Gastrocnemius medialis (tissue), 4 donors: Measurements from ENCODE around the gene SARS1. TPM values are rescaled to one million over a fixed set of nuclear protein-coding genes. Genes with fewer than 3 reads are reported as not detected.

Experiments
- ATAC-seq, 2 donors: fragments of 150-250 bp; one replicate each; pipeline ENCODE4 v1.9.1; 2016
- DNase-seq, 2 donors: peaks; one replicate each; pipeline ENCODE4 v3.0.0-alpha.2; 2019
- H3K27ac ChIP-seq, 4 donors: fragments of 200-600 bp; sonication (generic); 1 replicate in 1 of 4; 2 replicates in 3 of 4; pipeline ENCODE4 v1.5.1; 2016 to 2018; ENCODE audit warnings: mild to moderate bottlenecking in 2 of 4, moderate library complexity in 1 of 4
- H3K27me3 ChIP-seq, 3 donors: fragments of 200-600 bp; sonication (generic) in 2 of 3; 1 replicate in 1 of 3; 2 replicates in 2 of 3; pipeline versions ENCODE4 v1.5.1 to v1.6.0; 2016 to 2019; ENCODE audit warnings: mild to moderate bottlenecking in 1 of 3, moderate library complexity in 1 of 3
- H3K36me3 ChIP-seq, 2 donors: fragments of 200-600 bp; sonication (generic) in 1 of 2; one replicate each; pipeline ENCODE4 v1.5.1; 2017 to 2018
- H3K4me1 ChIP-seq, 2 donors: fragments of 200-600 bp; sonication (generic) in 1 of 2; one replicate each; pipeline ENCODE4 v1.5.1; 2016 to 2017; ENCODE audit warnings: mild to moderate bottlenecking in 2 of 2
- H3K4me3 ChIP-seq, 4 donors: fragments of 200-600 bp; sonication (generic) in 3 of 4; 1 replicate in 1 of 4; 2 replicates in 3 of 4; pipeline ENCODE4 v1.5.1; 2016 to 2019; ENCODE audit warnings: mild to moderate bottlenecking in 2 of 4
- H3K9me3 ChIP-seq, 3 donors: fragments of 200-600 bp; sonication (generic) in 2 of 3; 1 replicate in 1 of 3; 2 replicates in 2 of 3; pipeline ENCODE4 v1.5.1; 2016 to 2019
- POLR2A ChIP-seq, 2 donors: fragments of 450-650 bp; IDR thresholded peaks; one replicate each; pipeline ENCODE4 v1.6.1; 2017; ENCODE audit warnings: antibody characterized with exemption in 2 of 2, mild to moderate bottlenecking in 2 of 2, moderate library complexity in 2 of 2
- in situ Hi-C, 4 donors: fragments of 200-750 bp; cut with MboI; loops; one replicate each; pipeline versions ENCODE4 v1.15.0 to v1.8.0; 2017; ENCODE audit warnings: low sequenced_read_pairs in 4 of 4
- intact Hi-C: fragments of 100-400 bp; cut with DNase I; formaldehyde crosslinking; loops from one replicate; pipeline ENCODE4 v1.15.1; 2023; ENCODE audit warnings: low total_unique reads
- total RNA-seq, 4 donors: library from RNA; depleted of rRNA; stranded (reverse); fragments of >200 nt; gene quantifications; one replicate each; pipeline versions ENCODE4 v1.1.0 to v1.2.3, GENCODE V29; 2016
- TF ChIP-seq, protein P1 (sequence below), 5 experiments: fragments of 450-650 bp in 3 of 5; fragments of 200-600 bp in 2 of 5; sonication (generic) in 2 of 5; IDR thresholded peaks in 4 of 5; conservative IDR thresholded peaks in 1 of 5; 1 replicate in 4 of 5; 2 replicates in 1 of 5; pipeline ENCODE4 v1.5.1; 2016 to 2019; ENCODE audit warnings: antibody characterized with exemption in 5 of 5, mild to moderate bottlenecking in 3 of 5, moderate library complexity in 3 of 5

SARS1 gene
- total RNA-seq, 4 donors from 2014 or later, result 97.6 to 116 (median 98.7) TPM

DNA sequence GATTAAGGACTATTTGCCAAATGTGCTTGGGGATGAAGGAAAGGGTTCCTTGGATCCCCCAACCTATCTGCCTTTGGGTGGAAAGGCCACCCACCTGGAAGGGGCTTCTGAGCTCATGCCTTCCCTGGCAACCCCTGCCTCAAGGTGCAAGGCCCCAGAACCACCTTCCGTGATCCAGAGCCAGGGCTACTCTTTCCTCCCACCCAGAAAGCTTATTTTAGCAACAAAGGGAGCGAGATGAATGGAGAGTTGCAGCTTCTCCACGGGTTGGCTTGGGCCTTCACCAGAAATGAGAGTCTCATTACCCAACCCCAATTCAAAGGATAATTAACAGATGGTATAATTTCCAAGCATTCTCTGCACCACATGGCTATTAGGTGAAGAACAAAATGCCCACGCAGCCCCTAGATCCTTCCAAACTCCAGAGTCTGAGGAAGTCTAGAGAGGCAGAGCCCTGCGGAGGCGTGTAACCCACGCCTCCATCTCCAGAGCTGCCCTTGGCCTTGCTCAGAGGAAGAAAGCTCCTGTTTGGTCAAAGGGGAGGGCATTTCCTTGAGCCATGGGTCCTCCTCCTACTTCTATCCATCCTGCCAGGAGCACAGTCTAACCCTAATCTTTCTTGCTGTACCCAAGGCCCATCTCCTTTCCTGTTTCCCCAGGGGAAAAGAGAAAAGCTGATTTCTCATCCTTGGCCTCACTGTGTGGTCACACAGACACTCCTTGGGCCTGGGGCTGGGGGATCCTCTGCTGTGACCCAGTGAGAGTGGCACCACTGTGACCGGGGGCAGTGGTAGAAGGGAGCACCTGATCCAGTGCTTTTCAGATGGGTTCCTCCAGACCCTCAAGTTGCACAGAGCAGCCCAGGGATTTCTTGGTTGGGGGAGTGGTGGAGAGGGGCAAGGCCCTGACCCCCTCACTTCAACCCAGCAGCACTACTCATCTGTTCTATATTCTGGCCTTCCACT, 34.0 kb downstream of the SARS1 start:
- Histone ChIP-seq H3K4me1 (peaks cover 10 to 19% of the 10 kb centered on the region in 2 donors), H3K4me3 (no peak overlapping the region), H3K9me3 (no peaks in the 10 kb centered on the region), H3K27me3 (no peaks in the 10 kb centered on the region), H3K36me3 (no peaks in the 10 kb centered on the region), H3K27ac (no peak overlapping the region)
- in situ Hi-C loops (no loop called here), intact Hi-C loops (no loop called here)
- DNase-seq (peak in 1 of 2 donors; percentile 1), ATAC-seq (no peak)
- no peak for TF ChIP-seq POLR2A (IDR thresholded peaks at IDR 0.05)
- TF ChIP-seq, protein P1, sequence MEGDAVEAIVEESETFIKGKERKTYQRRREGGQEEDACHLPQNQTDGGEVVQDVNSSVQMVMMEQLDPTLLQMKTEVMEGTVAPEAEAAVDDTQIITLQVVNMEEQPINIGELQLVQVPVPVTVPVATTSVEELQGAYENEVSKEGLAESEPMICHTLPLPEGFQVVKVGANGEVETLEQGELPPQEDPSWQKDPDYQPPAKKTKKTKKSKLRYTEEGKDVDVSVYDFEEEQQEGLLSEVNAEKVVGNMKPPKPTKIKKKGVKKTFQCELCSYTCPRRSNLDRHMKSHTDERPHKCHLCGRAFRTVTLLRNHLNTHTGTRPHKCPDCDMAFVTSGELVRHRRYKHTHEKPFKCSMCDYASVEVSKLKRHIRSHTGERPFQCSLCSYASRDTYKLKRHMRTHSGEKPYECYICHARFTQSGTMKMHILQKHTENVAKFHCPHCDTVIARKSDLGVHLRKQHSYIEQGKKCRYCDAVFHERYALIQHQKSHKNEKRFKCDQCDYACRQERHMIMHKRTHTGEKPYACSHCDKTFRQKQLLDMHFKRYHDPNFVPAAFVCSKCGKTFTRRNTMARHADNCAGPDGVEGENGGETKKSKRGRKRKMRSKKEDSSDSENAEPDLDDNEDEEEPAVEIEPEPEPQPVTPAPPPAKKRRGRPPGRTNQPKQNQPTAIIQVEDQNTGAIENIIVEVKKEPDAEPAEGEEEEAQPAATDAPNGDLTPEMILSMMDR (IDR thresholded peaks at IDR 0.05 in 4 of 5, conservative IDR thresholded peaks at IDR 0.05 in 1 of 5), result no peak

DNA sequence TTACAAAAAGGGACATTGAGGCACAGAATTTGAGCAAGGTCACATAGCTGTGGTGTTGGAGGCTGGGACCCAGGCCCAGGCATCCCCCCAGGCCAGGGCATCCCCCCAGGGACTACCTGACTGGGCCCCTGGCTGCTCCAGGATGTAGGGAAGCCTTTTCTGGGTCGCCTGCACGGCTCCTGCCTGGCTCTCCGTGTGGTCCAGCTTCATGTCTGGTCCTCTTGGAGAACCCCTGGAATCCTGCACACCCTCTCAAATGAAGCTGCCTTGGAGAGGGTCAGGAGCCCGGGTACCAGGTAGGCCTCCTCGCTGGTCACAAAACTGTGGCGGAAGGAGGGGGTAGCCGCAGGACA, 34.7 kb downstream of the SARS1 start:
- in situ Hi-C loops, result no loop called here

DNA sequence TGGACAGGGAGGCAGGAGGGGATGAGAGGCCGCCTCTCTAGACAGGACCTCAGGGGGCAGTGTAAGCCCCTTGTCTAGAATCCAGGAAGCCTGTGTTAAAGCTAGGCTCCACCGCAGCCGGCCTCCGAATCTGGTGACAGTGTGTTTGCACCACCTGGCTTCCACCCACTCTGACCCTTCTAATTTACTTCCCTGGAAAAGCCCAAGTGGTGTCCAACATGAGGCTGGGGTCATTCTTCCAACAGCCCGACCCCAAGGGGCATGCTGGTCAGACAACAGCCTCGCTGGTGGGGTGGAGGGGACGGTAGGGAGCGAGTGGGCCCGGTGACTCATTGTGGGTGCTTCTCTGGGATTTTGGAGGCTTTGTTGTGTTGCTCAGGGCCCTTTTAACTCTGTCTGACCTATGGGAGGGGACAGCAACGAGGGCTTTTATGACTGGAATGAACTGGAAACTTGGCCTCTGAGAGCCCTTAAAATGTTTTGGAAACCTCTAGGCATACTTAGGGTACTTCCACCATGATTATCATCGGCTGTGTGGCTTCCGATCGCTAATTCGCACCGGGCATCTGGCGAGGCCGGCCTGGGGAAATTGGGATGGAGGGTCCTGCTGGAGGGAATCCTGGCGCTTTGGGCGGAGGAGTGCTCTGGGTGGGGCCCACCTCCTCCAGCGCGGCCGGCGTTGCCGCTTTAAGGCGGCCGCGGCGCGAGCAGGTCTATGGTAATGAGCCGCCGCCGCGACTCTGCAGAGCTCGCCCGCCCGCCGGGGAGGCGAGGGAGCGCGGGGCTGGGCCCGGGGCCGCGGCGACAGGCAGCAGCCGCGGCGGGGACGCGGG, 35.3 kb downstream of the SARS1 start, which contains the start of gene CELSR2:
Gene CELSR2 (plus strand): TSS at position 743 of the 833 bp plus-strand sequence. CDS start 541 bp downstream, outside the sequence.
- ATAC-seq, result peak; percentile 76 to 77
- peak; percentile 1 to 45 for DNase-seq
- TF ChIP-seq, protein P1 (IDR thresholded peaks at IDR 0.05 in 4 of 5, conservative IDR thresholded peaks at IDR 0.05 in 1 of 5), result no peak
- peak; percentile 25 to 32 for TF ChIP-seq POLR2A (IDR thresholded peaks at IDR 0.05)
- no peaks in the 10 kb centered on the region for H3K9me3 ChIP-seq
- in situ Hi-C loops, result no loop called here
- H3K27ac ChIP-seq, result no peak within 1 kb of the TSS
- no peaks in the 10 kb centered on the region for H3K36me3 ChIP-seq
- no peaks in the 10 kb centered on the region for H3K27me3 ChIP-seq
- H3K4me1 ChIP-seq, result peaks cover 19 to 25% of the 10 kb centered on the region in 2 donors
- peak within 1 kb of the TSS; percentile 47 to 58 (median 52) for H3K4me3 ChIP-seq
- intact Hi-C loops, result loop anchor here (1.0 kb wide), 2 partner anchors 9 to 235 kb away; no protein-coding TSS in a partner anchor

More for the DNA sequence above, 34.7 kb downstream of the SARS1 start:
- DNase-seq (no peak), ATAC-seq (no peak)
- intact Hi-C loops, result no loop called here
- H3K27ac ChIP-seq, result no peak overlapping the region
- no peak overlapping the region for H3K4me3 ChIP-seq
- no peaks in the 10 kb centered on the region for H3K9me3 ChIP-seq
- no peaks in the 10 kb centered on the region for H3K27me3 ChIP-seq
- TF ChIP-seq, protein P1 (IDR thresholded peaks at IDR 0.05 in 4 of 5, conservative IDR thresholded peaks at IDR 0.05 in 1 of 5), result no peak
- no peak for TF ChIP-seq POLR2A (IDR thresholded peaks at IDR 0.05)
- no peaks in the 10 kb centered on the region for H3K36me3 ChIP-seq
- H3K4me1 ChIP-seq, result peaks cover 13 to 23% of the 10 kb centered on the region in 2 donors

DNA sequence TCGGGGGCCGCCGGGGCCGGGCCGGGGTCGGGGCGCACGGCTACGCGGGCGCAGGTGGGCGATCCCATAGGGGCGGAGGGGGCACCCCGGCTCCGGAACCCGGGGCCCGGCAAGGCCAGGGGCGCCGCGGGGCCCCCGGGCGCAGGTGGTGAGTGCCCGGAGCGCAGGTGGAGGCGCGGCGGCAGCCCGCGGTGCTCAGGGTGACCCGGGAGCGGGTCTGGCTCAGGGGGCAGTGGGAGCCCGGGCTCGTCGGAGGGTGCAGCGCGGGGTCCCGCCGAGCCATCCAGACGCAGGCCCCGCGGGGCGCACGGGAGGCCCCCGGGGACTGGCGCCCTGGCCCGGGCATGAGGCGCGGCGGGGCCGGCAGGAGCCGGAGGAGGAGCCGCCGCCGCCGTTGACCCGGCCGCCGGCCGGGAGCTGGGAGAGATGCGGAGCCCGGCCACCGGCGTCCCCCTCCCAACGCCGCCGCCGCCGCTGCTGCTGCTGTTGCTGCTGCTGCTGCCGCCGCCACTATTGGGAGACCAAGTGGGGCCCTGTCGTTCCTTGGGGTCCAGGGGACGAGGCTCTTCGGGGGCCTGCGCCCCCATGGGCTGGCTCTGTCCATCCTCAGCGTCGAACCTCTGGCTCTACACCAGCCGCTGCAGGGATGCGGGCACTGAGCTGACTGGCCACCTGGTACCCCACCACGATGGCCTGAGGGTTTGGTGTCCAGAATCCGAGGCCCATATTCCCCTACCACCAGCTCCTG, 36.1 kb downstream of the SARS1 start:
- Histone ChIP-seq H3K4me3 (peak overlapping the region; percentile 47 to 58 (median 52)), H3K9me3 (no peaks in the 10 kb centered on the region), H3K36me3 (no peaks in the 10 kb centered on the region), H3K27me3 (no peaks in the 10 kb centered on the region), H3K4me1 (peaks cover 22 to 28% of the 10 kb centered on the region in 2 donors), H3K27ac (no peak overlapping the region)
- ATAC-seq (peak; percentile 30 to 54), DNase-seq (no peak)
- intact Hi-C loops, result loop anchor here (1.0 kb wide), 2 partner anchors 10 to 234 kb away; no protein-coding TSS in a partner anchor
- in situ Hi-C loops, result no loop called here
- TF ChIP-seq, protein P1 (IDR thresholded peaks at IDR 0.05 in 4 of 5, conservative IDR thresholded peaks at IDR 0.05 in 1 of 5), result no peak
- no peak for TF ChIP-seq POLR2A (IDR thresholded peaks at IDR 0.05)
